ENCODE measurements around the gene CDH8. TPM values are rescaled to one million over a fixed set of nuclear protein-coding genes. Genes with fewer than 3 reads are reported as not detected.

CDH8 gene
- total RNA-seq, 1 experiment from 2014 or later: 5.7 TPM

- TF ChIP-seq EZH2 (IDR thresholded peaks at IDR 0.05; ENCODE audit: low read length, unreplicated experiment) (no peak), CTCF (conservative IDR thresholded peaks at IDR 0.05; ENCODE audit: low read depth, low read length) (no peak), EZH2phosphoT487 (IDR thresholded peaks at IDR 0.05; ENCODE audit: borderline replicate concordance, low read length) (no peak)
- ChIA-PET CTCF (no interaction called here), POLR2A (ENCODE audit: unreplicated experiment) (no interaction called here)
- BruUV-seq (replicated peaks): no TSS peak
- no peaks in the 10 kb centered on the region for H3K27me3 ChIP-seq (ENCODE audit: low read length)
- no peaks in the 10 kb centered on the region for H3K4me1 ChIP-seq (ENCODE audit: insufficient read depth, low read length)
- H3K79me2 ChIP-seq (ENCODE audit: low read length): no peaks in the 10 kb centered on the region
- no peak overlapping the region for H3K4me2 ChIP-seq (ENCODE audit: low read length)
- intact Hi-C loops (cut with micrococcal nuclease): no loop called here
- no peak for ATAC-seq
- DNase-seq: no peak
- H4K20me1 ChIP-seq (ENCODE audit: low read length): no peaks in the 10 kb centered on the region
- H3K9ac ChIP-seq (ENCODE audit: low read length): no peak overlapping the region
- H3K36me3 ChIP-seq (ENCODE audit: low read depth, low read length): no peaks in the 10 kb centered on the region
- H3K9me2 ChIP-seq (replicated peaks; ENCODE audit: low read length): no peaks in the 10 kb centered on the region
- no peaks in the 10 kb centered on the region for H3F3A ChIP-seq (ENCODE audit: low read length, unreplicated experiment)
- H3K4me3 ChIP-seq (ENCODE audit: low read length): no peak overlapping the region
- no peaks in the 10 kb centered on the region for H3K9me3 ChIP-seq (ENCODE audit: low read length)
- H3K27ac ChIP-seq (ENCODE audit: low read length): no peak overlapping the region
- H2AFZ ChIP-seq (ENCODE audit: low read length): no peak overlapping the region
Observed at GRCh38 chr16:61877436-61877835, 158.8 kb downstream of the CDH8 start.

- H3K9ac ChIP-seq (ENCODE audit: low read length): no peak overlapping the region
- no peaks in the 10 kb centered on the region for H4K20me1 ChIP-seq (ENCODE audit: low read length)
- CTCF ChIA-PET: no interaction called here
- no peaks in the 10 kb centered on the region for H3K9me2 ChIP-seq (replicated peaks; ENCODE audit: low read length)
- H3K4me2 ChIP-seq (ENCODE audit: low read length): no peak overlapping the region
- no peak overlapping the region for H3K27ac ChIP-seq (ENCODE audit: low read length)
- TF ChIP-seq EZH2 (IDR thresholded peaks at IDR 0.05; ENCODE audit: low read length, unreplicated experiment) (no peak), CTCF (conservative IDR thresholded peaks at IDR 0.05; ENCODE audit: low read depth, low read length) (no peak), EZH2phosphoT487 (IDR thresholded peaks at IDR 0.05; ENCODE audit: borderline replicate concordance, low read length) (no peak)
- H3F3A ChIP-seq (ENCODE audit: low read length, unreplicated experiment): no peaks in the 10 kb centered on the region
- DNase-seq: no peak
- H3K9me3 ChIP-seq (ENCODE audit: low read length): no peaks in the 10 kb centered on the region
- no peaks in the 10 kb centered on the region for H3K27me3 ChIP-seq (ENCODE audit: low read length)
- no TSS peak for BruUV-seq (replicated peaks)
- POLR2A ChIA-PET (ENCODE audit: unreplicated experiment): no interaction called here
- no peak overlapping the region for H2AFZ ChIP-seq (ENCODE audit: low read length)
- H3K36me3 ChIP-seq (ENCODE audit: low read depth, low read length): no peaks in the 10 kb centered on the region
- ATAC-seq: no peak
- intact Hi-C loops (cut with micrococcal nuclease): no loop called here
- H3K4me3 ChIP-seq (ENCODE audit: low read length): no peak overlapping the region
- H3K4me1 ChIP-seq (ENCODE audit: insufficient read depth, low read length): no peaks in the 10 kb centered on the region
- no peaks in the 10 kb centered on the region for H3K79me2 ChIP-seq (ENCODE audit: low read length)
Observed at GRCh38 chr16:61872778-61873119, 163.5 kb downstream of the CDH8 start.

- no peaks in the 10 kb centered on the region for H3K9me3 ChIP-seq (ENCODE audit: low read length)
- no peaks in the 10 kb centered on the region for H3K79me2 ChIP-seq (ENCODE audit: low read length)
- ATAC-seq (no peak), DNase-seq (no peak)
- no peaks in the 10 kb centered on the region for H3K9me2 ChIP-seq (replicated peaks; ENCODE audit: low read length)
- H3K4me3 ChIP-seq (ENCODE audit: low read length): no peak overlapping the region
- no peaks in the 10 kb centered on the region for H3K4me1 ChIP-seq (ENCODE audit: insufficient read depth, low read length)
- H3K4me2 ChIP-seq (ENCODE audit: low read length): no peak overlapping the region
- H2AFZ ChIP-seq (ENCODE audit: low read length): no peak overlapping the region
- H3F3A ChIP-seq (ENCODE audit: low read length, unreplicated experiment): no peaks in the 10 kb centered on the region
- CTCF ChIA-PET: no interaction called here
- H3K9ac ChIP-seq (ENCODE audit: low read length): no peak overlapping the region
- BruUV-seq (replicated peaks): no TSS peak
- no peaks in the 10 kb centered on the region for H4K20me1 ChIP-seq (ENCODE audit: low read length)
- TF ChIP-seq CTCF (conservative IDR thresholded peaks at IDR 0.05; ENCODE audit: low read depth, low read length): no peak
- no peak for TF ChIP-seq EZH2phosphoT487 (IDR thresholded peaks at IDR 0.05; ENCODE audit: borderline replicate concordance, low read length)
- no peak for TF ChIP-seq EZH2 (IDR thresholded peaks at IDR 0.05; ENCODE audit: low read length, unreplicated experiment)
- intact Hi-C loops (cut with micrococcal nuclease): no loop called here
- no peaks in the 10 kb centered on the region for H3K27me3 ChIP-seq (ENCODE audit: low read length)
- POLR2A ChIA-PET (ENCODE audit: unreplicated experiment): no interaction called here
- H3K36me3 ChIP-seq (ENCODE audit: low read depth, low read length): no peaks in the 10 kb centered on the region
- no peak overlapping the region for H3K27ac ChIP-seq (ENCODE audit: low read length)
Observed at GRCh38 chr16:61871837-61872777, 164.1 kb downstream of the CDH8 start.

Measured in PC-3 (cell line).